Stimulated activated CD8-positive, alpha-beta memory T cell treated with anti-CD3 and anti-CD28 coated beads, Interleukin-4, amount 100 ng/mL, for 24 hours (primary cell): Measurements from ENCODE around the gene SHMT1.
"Not testable (repeated sequence)": the region's sequence is repeated elsewhere in the genome, so short reads cannot be mapped to it uniquely, and the experiment has no call there.

Experiments used
- DNase-seq: peaks from one replicate; pipeline ENCODE4 v3.0.0-alpha.2; 2020; ENCODE audit warnings: low read depth

The SHMT1 gene

GRCh38 chr17:18378205-18378505, 14.8 kb upstream of the SHMT1 start:
- DNase-seq = no peak

- DNase-seq = no peak
Observed at GRCh38 chr17:18377437-18378204, 14.3 kb upstream of the SHMT1 start, which contains the start of gene EVPLL. TSS of gene EVPLL (plus strand) at chr17:18377778. CDS start at chr17:18380938, 3,160 bp downstream.

GRCh38 chr17:18374216-18374615, 10.9 kb upstream of the SHMT1 start:
- no peak for DNase-seq

- not testable (repeated sequence) for DNase-seq
Observed at GRCh38 chr17:18373181-18373580, 9.8 kb upstream of the SHMT1 start.

GRCh38 chr17:18371455-18371854, 8.1 kb upstream of the SHMT1 start:
- DNase-seq = no peak

GRCh38 chr17:18370761-18371160, 7.4 kb upstream of the SHMT1 start:
- DNase-seq = no peak

GRCh38 chr17:18368946-18369345, 5.6 kb upstream of the SHMT1 start:
- DNase-seq = no peak

GRCh38 chr17:18364166-18364565, 816 bp upstream of the SHMT1 start:
- DNase-seq = no peak

GRCh38 chr17:18362698-18363100, 651 bp downstream of the SHMT1 start:
- no peak for DNase-seq

GRCh38 chr17:18361837-18362697, 1.3 kb downstream of the SHMT1 start:
- no peak for DNase-seq

GRCh38 chr17:18360518-18360917, 2.8 kb downstream of the SHMT1 start:
- no peak for DNase-seq

GRCh38 chr17:18356624-18357023, 6.7 kb downstream of the SHMT1 start:
- no peak for DNase-seq

GRCh38 chr17:18353541-18353940, 9.8 kb downstream of the SHMT1 start:
- DNase-seq = no peak

- DNase-seq = no peak
Observed at GRCh38 chr17:18344021-18344420, 19.3 kb downstream of the SHMT1 start.

GRCh38 chr17:18339933-18340332, 23.4 kb downstream of the SHMT1 start:
- DNase-seq = no peak

GRCh38 chr17:18338158-18338557, 25.2 kb downstream of the SHMT1 start:
- not testable (repeated sequence) for DNase-seq

GRCh38 chr17:18332909-18333489, 30.4 kb downstream of the SHMT1 start:
- no peak for DNase-seq

GRCh38 chr17:18331879-18332278, 31.5 kb downstream of the SHMT1 start:
- DNase-seq = no peak

GRCh38 chr17:18328643-18329204, 34.6 kb downstream of the SHMT1 start:
- DNase-seq = no peak

GRCh38 chr17:18327556-18327955, 35.8 kb downstream of the SHMT1 start:
- DNase-seq = no peak

GRCh38 chr17:18327093-18327492, 36.3 kb downstream of the SHMT1 start:
- no peak for DNase-seq

- DNase-seq = no peak
Observed at GRCh38 chr17:18326572-18326971, 36.8 kb downstream of the SHMT1 start.

- no peak for DNase-seq
Observed at GRCh38 chr17:18326039-18326438, 37.3 kb downstream of the SHMT1 start.
